ENCODE data around the gene KCNN4.

KCNN4 gene

GRCh38 chr19:43735957-43736356, 44.8 kb downstream of the KCNN4 start:
- POLR2A ChIA-PET: interaction anchor here (0.6 to 2.2 kb wide), 6 partner anchors 10 to 217 kb away, joined by 3 to 8 read pairs (median 4); partner anchors contain the start of genes SMG9 and ZNF283
- H3K4me3 ChIP-seq (ENCODE audit: low read depth, low read length): no peak overlapping the region
- CTCF ChIA-PET: interaction anchor here (0.6 to 5.5 kb wide), 8 partner anchors 10 to 74 kb away, joined by 3 to 50 read pairs (median 4); no protein-coding TSS in a partner anchor
- H3K27ac ChIP-seq (ENCODE audit: extremely low read depth, low read depth, low read length): no peak overlapping the region
- H3K36me3 ChIP-seq (ENCODE audit: control insufficient read depth in 2 of 2, insufficient read depth in 1 of 2, low read length in 2 of 2): peaks cover 88 to 97% of the 10 kb centered on the region in 2 experiments
- TF ChIP-seq ZNF623 (tag by site-specific recombination; IDR thresholded peaks at IDR 0.05) (no peak), ZNF10 (tag by site-specific recombination; IDR thresholded peaks at IDR 0.05) (peak; percentile 56; the same call in 1 of the 2 replicates)
- H3K4me1 ChIP-seq (ENCODE audit: control insufficient read depth, insufficient read depth, low read length): no peaks in the 10 kb centered on the region
- no peaks in the 10 kb centered on the region for H3K9me3 ChIP-seq (ENCODE audit: control insufficient read depth, insufficient read depth, low read depth, low read length)

GRCh38 chr19:43735013-43735412, 45.8 kb downstream of the KCNN4 start:
- no peaks in the 10 kb centered on the region for H3K9me3 ChIP-seq (ENCODE audit: control insufficient read depth, insufficient read depth, low read depth, low read length)
- ChIA-PET CTCF (interaction anchor here (0.7 to 5.5 kb wide), 5 partner anchors 11 to 273 kb away, joined by 3 to 50 read pairs (median 5); no protein-coding TSS in a partner anchor), POLR2A (interaction anchor here (0.7 to 1.1 kb wide), 3 partner anchors 10 to 196 kb away, joined by 3 to 7 read pairs (median 3); partner anchors contain the start of gene SMG9)
- no peak overlapping the region for H3K4me3 ChIP-seq (ENCODE audit: low read depth, low read length)
- TF ChIP-seq ZNF621 (tag by site-specific recombination; IDR thresholded peaks at IDR 0.05) (no peak), ZFP41 (tag by site-specific recombination; IDR thresholded peaks at IDR 0.05; ENCODE audit: borderline replicate concordance) (no peak), ZNF146 (tag by site-specific recombination; IDR thresholded peaks at IDR 0.05) (peak; percentile 90), ZNF266 (tag by site-specific recombination; IDR thresholded peaks at IDR 0.05; ENCODE audit: low read depth) (no peak), ZNF624 (tag by site-specific recombination; IDR thresholded peaks at IDR 0.05) (no peak)
- TF ChIP-seq, protein P1, sequence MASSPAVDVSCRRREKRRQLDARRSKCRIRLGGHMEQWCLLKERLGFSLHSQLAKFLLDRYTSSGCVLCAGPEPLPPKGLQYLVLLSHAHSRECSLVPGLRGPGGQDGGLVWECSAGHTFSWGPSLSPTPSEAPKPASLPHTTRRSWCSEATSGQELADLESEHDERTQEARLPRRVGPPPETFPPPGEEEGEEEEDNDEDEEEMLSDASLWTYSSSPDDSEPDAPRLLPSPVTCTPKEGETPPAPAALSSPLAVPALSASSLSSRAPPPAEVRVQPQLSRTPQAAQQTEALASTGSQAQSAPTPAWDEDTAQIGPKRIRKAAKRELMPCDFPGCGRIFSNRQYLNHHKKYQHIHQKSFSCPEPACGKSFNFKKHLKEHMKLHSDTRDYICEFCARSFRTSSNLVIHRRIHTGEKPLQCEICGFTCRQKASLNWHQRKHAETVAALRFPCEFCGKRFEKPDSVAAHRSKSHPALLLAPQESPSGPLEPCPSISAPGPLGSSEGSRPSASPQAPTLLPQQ (tag by site-specific recombination; IDR thresholded peaks at IDR 0.05): no peak
- no peaks in the 10 kb centered on the region for H3K4me1 ChIP-seq (ENCODE audit: control insufficient read depth, insufficient read depth, low read length)
- 0 out of 2 replicates have a peak overlapping the region, but pooled peaks have one; percentile 31 for H3K27ac ChIP-seq (ENCODE audit: extremely low read depth, low read depth, low read length)
- peaks cover 86 to 97% of the 10 kb centered on the region in 2 experiments for H3K36me3 ChIP-seq (ENCODE audit: control insufficient read depth in 2 of 2, insufficient read depth in 1 of 2, low read length in 2 of 2)

DNA sequence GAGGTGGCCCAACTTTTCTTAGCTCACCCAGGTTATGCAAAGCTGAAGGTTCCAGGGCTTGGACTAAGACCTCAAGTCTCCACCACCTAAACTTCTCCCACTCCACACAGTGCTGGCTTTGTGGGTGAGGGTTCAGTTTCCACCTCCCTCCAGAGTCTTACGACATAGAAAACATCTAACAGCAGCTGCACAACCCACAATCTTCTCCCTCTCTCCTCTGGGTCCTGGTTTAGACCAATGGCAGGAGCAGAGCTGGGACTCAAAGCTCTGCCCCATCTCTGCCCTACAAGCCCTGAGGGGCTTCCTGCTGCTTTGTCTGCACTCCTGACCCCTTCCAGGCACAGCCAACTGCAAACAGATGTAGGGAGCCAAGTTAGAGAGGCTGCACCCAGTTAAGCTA, 48.9 kb downstream of the KCNN4 start:
- POLR2A ChIA-PET: interaction anchor here (1.1 to 1.3 kb wide), 3 partner anchors 21 to 63 kb away, joined by 3 to 5 read pairs (median 3); no protein-coding TSS in a partner anchor
- no peaks in the 10 kb centered on the region for H3K4me1 ChIP-seq (ENCODE audit: control insufficient read depth, insufficient read depth, low read length)
- CTCF ChIA-PET: interaction anchor here (0.6 to 2.3 kb wide), 5 partner anchors 10 to 185 kb away, joined by 3 to 10 read pairs (median 4); no protein-coding TSS in a partner anchor
- no peak overlapping the region for H3K4me3 ChIP-seq (ENCODE audit: low read depth, low read length)
- peaks cover 76 to 88% of the 10 kb centered on the region in 2 experiments for H3K36me3 ChIP-seq (ENCODE audit: control insufficient read depth in 2 of 2, insufficient read depth in 1 of 2, low read length in 2 of 2)
- no peaks in the 10 kb centered on the region for H3K9me3 ChIP-seq (ENCODE audit: control insufficient read depth, insufficient read depth, low read depth, low read length)
- H3K27ac ChIP-seq (ENCODE audit: extremely low read depth, low read depth, low read length): no peak overlapping the region
- no peak for TF ChIP-seq ZNF184 (tag by site-specific recombination; IDR thresholded peaks at IDR 0.05)
- TF ChIP-seq ZIC2 (tag by site-specific recombination; IDR thresholded peaks at IDR 0.05): no peak
- no peak for TF ChIP-seq ZNF146 (tag by site-specific recombination; IDR thresholded peaks at IDR 0.05)
- no peak for TF ChIP-seq ZNF529 (tag by site-specific recombination; IDR thresholded peaks at IDR 0.05; ENCODE audit: insufficient replicate concordance)
- TF ChIP-seq ZNF37A (tag by site-specific recombination; IDR thresholded peaks at IDR 0.05): no peak
- no peak for TF ChIP-seq ZNF521 (tag by site-specific recombination; IDR thresholded peaks at IDR 0.05)
- TF ChIP-seq ZNF394 (tag by site-specific recombination; IDR thresholded peaks at IDR 0.05; ENCODE audit: borderline replicate concordance): no peak
- TF ChIP-seq, protein P2, sequence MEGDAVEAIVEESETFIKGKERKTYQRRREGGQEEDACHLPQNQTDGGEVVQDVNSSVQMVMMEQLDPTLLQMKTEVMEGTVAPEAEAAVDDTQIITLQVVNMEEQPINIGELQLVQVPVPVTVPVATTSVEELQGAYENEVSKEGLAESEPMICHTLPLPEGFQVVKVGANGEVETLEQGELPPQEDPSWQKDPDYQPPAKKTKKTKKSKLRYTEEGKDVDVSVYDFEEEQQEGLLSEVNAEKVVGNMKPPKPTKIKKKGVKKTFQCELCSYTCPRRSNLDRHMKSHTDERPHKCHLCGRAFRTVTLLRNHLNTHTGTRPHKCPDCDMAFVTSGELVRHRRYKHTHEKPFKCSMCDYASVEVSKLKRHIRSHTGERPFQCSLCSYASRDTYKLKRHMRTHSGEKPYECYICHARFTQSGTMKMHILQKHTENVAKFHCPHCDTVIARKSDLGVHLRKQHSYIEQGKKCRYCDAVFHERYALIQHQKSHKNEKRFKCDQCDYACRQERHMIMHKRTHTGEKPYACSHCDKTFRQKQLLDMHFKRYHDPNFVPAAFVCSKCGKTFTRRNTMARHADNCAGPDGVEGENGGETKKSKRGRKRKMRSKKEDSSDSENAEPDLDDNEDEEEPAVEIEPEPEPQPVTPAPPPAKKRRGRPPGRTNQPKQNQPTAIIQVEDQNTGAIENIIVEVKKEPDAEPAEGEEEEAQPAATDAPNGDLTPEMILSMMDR (tag by site-specific recombination; IDR thresholded peaks at IDR 0.05): no peak
- no peak for TF ChIP-seq ZNF670 (tag by site-specific recombination; IDR thresholded peaks at IDR 0.05; ENCODE audit: low read depth)
- TF ChIP-seq, protein P3, sequence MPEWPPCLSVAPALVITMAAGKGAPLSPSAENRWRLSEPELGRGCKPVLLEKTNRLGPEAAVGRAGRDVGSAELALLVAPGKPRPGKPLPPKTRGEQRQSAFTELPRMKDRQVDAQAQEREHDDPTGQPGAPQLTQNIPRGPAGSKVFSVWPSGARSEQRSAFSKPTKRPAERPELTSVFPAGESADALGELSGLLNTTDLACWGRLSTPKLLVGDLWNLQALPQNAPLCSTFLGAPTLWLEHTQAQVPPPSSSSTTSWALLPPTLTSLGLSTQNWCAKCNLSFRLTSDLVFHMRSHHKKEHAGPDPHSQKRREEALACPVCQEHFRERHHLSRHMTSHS (tag by site-specific recombination; IDR thresholded peaks at IDR 0.05): no peak
- TF ChIP-seq TCF7L2 (IDR thresholded peaks at IDR 0.05; ENCODE audit: borderline replicate concordance, low read depth, low read length): no peak
- no peak for TF ChIP-seq KLF9 (tag by site-specific recombination; IDR thresholded peaks at IDR 0.05; ENCODE audit: low read depth)
- TF ChIP-seq ZNF571 (tag by site-specific recombination; IDR thresholded peaks at IDR 0.05): no peak
- no peak for TF ChIP-seq ZNF768 (tag by site-specific recombination; IDR thresholded peaks at IDR 0.05)
- no peak for TF ChIP-seq ZNF514 (tag by site-specific recombination; IDR thresholded peaks at IDR 0.05)
- TF ChIP-seq ATF2 (tag by site-specific recombination; IDR thresholded peaks at IDR 0.05; ENCODE audit: low read depth): no peak
- TF ChIP-seq ZNF112 (tag by site-specific recombination; IDR thresholded peaks at IDR 0.05): no peak
- TF ChIP-seq ZNF311 (tag by site-specific recombination; IDR thresholded peaks at IDR 0.05; ENCODE audit: borderline replicate concordance): no peak
